ENCODE results near the gene NAALADL2. TPM values are rescaled to one million over a fixed set of nuclear protein-coding genes. Genes with fewer than 3 reads are reported as not detected.

Gene NAALADL2
- total RNA-seq, 1 donor from 2014 or later, result 12.5 TPM

- H3K9me3 ChIP-seq, result no peaks in the 10 kb centered on the region
- DNase-seq (ENCODE audit: extremely low spot score in 2 of 2), result no peak
- no peak for TF ChIP-seq POLR2A (IDR thresholded peaks at IDR 0.05)
- TF ChIP-seq CTCF (IDR thresholded peaks at IDR 0.05), result no peak
- no peak for TF ChIP-seq POLR2AphosphoS5 (IDR thresholded peaks at IDR 0.05; ENCODE audit: insufficient read depth in 1 of 2, low read depth in 1 of 2)
- H3K4me3 ChIP-seq, result no peak overlapping the region
- intact Hi-C loops (cut with DNase I), result no loop called here
- no peaks in the 10 kb centered on the region for H3K27me3 ChIP-seq
- no peak overlapping the region for H3K27ac ChIP-seq
- H3K36me3 ChIP-seq, result no peaks in the 10 kb centered on the region
- no peaks in the 10 kb centered on the region for H3K4me1 ChIP-seq
These were observed 450.9 kb downstream of the NAALADL2 start for GRCh38 chr3:175310046-175310445.

- Histone ChIP-seq H3K9me3 (no peaks in the 10 kb centered on the region), H3K27ac (no peak overlapping the region), H3K4me1 (no peaks in the 10 kb centered on the region), H3K4me3 (no peak overlapping the region), H3K27me3 (no peaks in the 10 kb centered on the region), H3K36me3 (no peaks in the 10 kb centered on the region)
- TF ChIP-seq POLR2AphosphoS5 (IDR thresholded peaks at IDR 0.05; ENCODE audit: insufficient read depth in 1 of 2, low read depth in 1 of 2) (no peak), CTCF (IDR thresholded peaks at IDR 0.05) (no peak), POLR2A (IDR thresholded peaks at IDR 0.05) (no peak)
- intact Hi-C loops (cut with DNase I), result no loop called here
- DNase-seq (ENCODE audit: extremely low spot score in 2 of 2), result no peak
These were observed 452.3 kb downstream of the NAALADL2 start for GRCh38 chr3:175311404-175311803.

- no peak for DNase-seq (ENCODE audit: extremely low spot score in 2 of 2)
- H3K36me3 ChIP-seq, result no peaks in the 10 kb centered on the region
- no peaks in the 10 kb centered on the region for H3K9me3 ChIP-seq
- intact Hi-C loops (cut with DNase I), result no loop called here
- no peaks in the 10 kb centered on the region for H3K27me3 ChIP-seq
- TF ChIP-seq POLR2AphosphoS5 (IDR thresholded peaks at IDR 0.05; ENCODE audit: insufficient read depth in 1 of 2, low read depth in 1 of 2), result no peak
- TF ChIP-seq CTCF (IDR thresholded peaks at IDR 0.05), result no peak
- no peak for TF ChIP-seq POLR2A (IDR thresholded peaks at IDR 0.05)
- no peaks in the 10 kb centered on the region for H3K4me1 ChIP-seq
- no peak overlapping the region for H3K4me3 ChIP-seq
- no peak overlapping the region for H3K27ac ChIP-seq
These were observed 452.8 kb downstream of the NAALADL2 start for GRCh38 chr3:175311946-175312345.

GRCh38 chr3:175312791-175313190 lies 453.7 kb downstream of the NAALADL2 start:
- no peak for TF ChIP-seq POLR2A (IDR thresholded peaks at IDR 0.05)
- TF ChIP-seq POLR2AphosphoS5 (IDR thresholded peaks at IDR 0.05; ENCODE audit: insufficient read depth in 1 of 2, low read depth in 1 of 2), result no peak
- TF ChIP-seq CTCF (IDR thresholded peaks at IDR 0.05), result no peak
- DNase-seq (ENCODE audit: extremely low spot score in 2 of 2), result no peak
- Histone ChIP-seq H3K36me3 (no peaks in the 10 kb centered on the region), H3K9me3 (no peaks in the 10 kb centered on the region), H3K4me3 (no peak overlapping the region), H3K27me3 (no peaks in the 10 kb centered on the region), H3K27ac (no peak overlapping the region), H3K4me1 (no peaks in the 10 kb centered on the region)
- intact Hi-C loops (cut with DNase I), result no loop called here

- no peak for DNase-seq (ENCODE audit: extremely low spot score in 2 of 2)
- H3K4me3 ChIP-seq, result no peak overlapping the region
- H3K36me3 ChIP-seq, result no peaks in the 10 kb centered on the region
- intact Hi-C loops (cut with DNase I), result no loop called here
- H3K27ac ChIP-seq, result no peak overlapping the region
- no peak for TF ChIP-seq POLR2A (IDR thresholded peaks at IDR 0.05)
- TF ChIP-seq CTCF (IDR thresholded peaks at IDR 0.05), result no peak
- TF ChIP-seq POLR2AphosphoS5 (IDR thresholded peaks at IDR 0.05; ENCODE audit: insufficient read depth in 1 of 2, low read depth in 1 of 2), result no peak
- no peaks in the 10 kb centered on the region for H3K9me3 ChIP-seq
- H3K4me1 ChIP-seq, result no peaks in the 10 kb centered on the region
- H3K27me3 ChIP-seq, result no peaks in the 10 kb centered on the region
These were observed 457.7 kb downstream of the NAALADL2 start for GRCh38 chr3:175316799-175317198.

Data from vagina (tissue), 2 donors.